HG02610 (cell line): Measurements from ENCODE around the gene ZNF664.

Source experiments
- ATAC-seq: cut with Tn5 transposase; IDR thresholded peaks from one replicate; pipeline ENCODE4 v1.9.1; 2021; ENCODE audit warnings: mild to moderate bottlenecking, moderate library complexity; ENCODE audit not compliant: unreplicated experiment

ZNF664 gene

DNA sequence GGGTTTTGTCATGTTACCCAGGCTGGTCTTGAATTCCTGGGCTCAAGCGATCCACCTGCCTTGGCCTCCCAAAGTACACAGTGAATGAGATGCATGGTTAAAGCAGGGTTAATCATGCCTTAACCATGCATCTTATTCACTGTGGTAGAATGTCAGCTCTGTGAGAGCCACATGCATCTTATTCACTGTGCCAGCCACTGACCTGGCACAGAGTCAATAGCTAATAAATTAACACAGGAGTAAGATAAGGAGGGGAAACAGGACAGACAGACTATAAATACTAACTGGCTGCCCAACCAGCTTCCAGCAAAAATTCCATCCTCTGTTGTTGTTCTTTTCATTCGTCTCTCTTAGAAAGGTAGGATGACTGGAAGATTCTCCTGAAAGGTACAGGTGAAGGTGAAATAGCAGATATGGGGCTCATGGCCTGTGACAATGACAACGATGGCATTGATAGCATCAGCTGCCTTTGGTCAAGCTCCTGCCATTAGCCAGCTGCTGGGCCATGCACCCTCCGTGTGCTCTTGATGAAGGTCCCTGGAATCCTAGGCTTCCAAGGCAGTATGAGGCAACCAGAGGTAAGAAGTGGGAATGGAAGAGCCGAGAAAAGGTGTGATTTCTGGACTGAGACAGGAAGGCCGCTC, 76.6 kb downstream of the ZNF664 start:
- ATAC-seq: no peak

- ATAC-seq: no peak
Measured at GRCh38 chr12:124053851-124054250, 80.8 kb downstream of the ZNF664 start.

DNA sequence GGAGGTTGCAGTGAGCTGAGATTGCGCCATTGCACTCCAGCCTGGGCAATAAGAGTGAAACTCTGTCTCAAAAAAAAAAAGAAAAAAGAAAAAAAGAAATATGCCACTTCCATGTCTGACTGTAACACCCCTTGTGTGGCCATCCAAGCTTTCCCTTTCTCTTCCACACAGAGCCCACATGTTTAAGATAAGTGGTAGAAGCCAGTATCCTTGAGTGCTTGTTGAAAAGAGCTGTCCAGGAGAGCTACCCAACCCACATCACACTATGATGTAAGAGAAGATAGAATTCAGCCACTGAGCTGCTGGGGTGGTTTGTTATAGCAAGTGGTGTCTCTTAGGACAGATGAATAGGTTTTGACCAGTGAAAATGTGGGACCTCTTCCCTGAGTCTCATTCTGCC, 82.1 kb downstream of the ZNF664 start:
- no peak for ATAC-seq

- no peak for ATAC-seq
Measured at GRCh38 chr12:124057691-124058090, 84.7 kb downstream of the ZNF664 start.

DNA sequence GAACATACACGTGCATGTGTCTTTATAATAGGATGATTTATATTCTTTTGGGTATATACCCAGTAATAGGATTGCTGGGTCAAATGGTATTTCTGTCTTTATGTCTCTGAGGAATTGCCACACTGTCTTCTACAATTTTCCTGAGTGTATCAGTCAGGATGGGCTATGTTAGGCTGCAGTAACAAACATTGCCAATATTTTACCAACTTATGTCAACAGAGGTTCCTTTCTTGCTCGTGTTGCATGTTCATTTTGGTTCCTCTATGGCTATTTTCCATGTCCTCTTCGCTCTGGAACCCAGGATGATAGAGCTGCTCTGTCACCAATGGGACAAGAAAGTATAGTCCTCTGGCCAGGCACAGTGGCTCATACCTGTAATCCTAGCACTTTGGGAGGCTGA, 86.7 kb downstream of the ZNF664 start:
- ATAC-seq: no peak
